GM23248 (cell line): ENCODE data around the gene SAMD1.

ENCODE experiments used
- EZH2 ChIP-seq: fragments of 200-600 bp; sonication (generic); IDR thresholded peaks from 2 replicates; pipeline ENCODE4 v1.6.1; 2018; ENCODE audit warnings: antibody characterized with exemption, mild to moderate bottlenecking; ENCODE audit not compliant: insufficient read depth, poor library complexity, severe bottlenecking
- EZH2phosphoT487 ChIP-seq: fragments of 200-600 bp; sonication (generic); IDR thresholded peaks from 2 replicates; pipeline ENCODE4 v1.6.1; 2018; ENCODE audit warnings: antibody characterized with exemption, moderate library complexity, mild to moderate bottlenecking, low read depth; ENCODE audit not compliant: insufficient read depth

DNA sequence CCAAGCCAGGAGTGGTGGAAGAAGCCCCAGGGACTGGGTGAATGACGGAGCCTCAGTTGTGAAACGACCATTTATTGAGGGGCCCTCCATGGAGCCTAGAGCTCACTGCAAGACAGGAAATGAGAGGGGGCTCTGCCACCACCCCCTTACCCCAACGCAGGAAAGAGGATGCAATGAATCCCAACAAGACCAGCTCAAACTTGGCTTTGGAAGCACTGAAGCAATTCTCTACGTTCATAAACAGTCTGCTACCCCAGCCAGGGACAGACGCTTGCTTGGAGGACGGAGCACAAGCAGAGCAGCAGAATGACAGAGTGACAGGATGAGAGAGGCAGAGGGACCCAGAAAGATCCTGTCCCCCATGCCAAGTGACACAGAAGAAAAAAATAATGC is 26.0 kb upstream of the SAMD1 start:
- TF ChIP-seq EZH2 (no peak), EZH2phosphoT487 (no peak)
